HG02798 (cell line): ENCODE measurements around the gene C2orf66.

Source experiments
- ATAC-seq: cut with Tn5 transposase; IDR thresholded peaks from one replicate; pipeline ENCODE4 v1.9.1; 2021; ENCODE audit warnings: mild to moderate bottlenecking; ENCODE audit not compliant: unreplicated experiment, poor library complexity

The C2orf66 gene

GRCh38 chr2:196809260-196809659 lies at the start of gene C2orf66:
Gene C2orf66, minus strand, starts transcription at chr2:196809355. Its CDS starts 19 bp downstream, at chr2:196809336.
- no peak for ATAC-seq

- no peak for ATAC-seq
Observed at GRCh38 chr2:196854629-196855028, 45.5 kb upstream of the C2orf66 start.

GRCh38 chr2:196853301-196854087 lies 44.3 kb upstream of the C2orf66 start:
- ATAC-seq, result no peak

GRCh38 chr2:196851088-196851487 lies 41.9 kb upstream of the C2orf66 start:
- no peak for ATAC-seq

- no peak for ATAC-seq
Observed at GRCh38 chr2:196849895-196850294, 40.7 kb upstream of the C2orf66 start.

GRCh38 chr2:196846295-196846694 lies 37.1 kb upstream of the C2orf66 start:
- no peak for ATAC-seq

GRCh38 chr2:196845371-196845770 lies 36.2 kb upstream of the C2orf66 start:
- ATAC-seq, result no peak

- ATAC-seq, result no peak
Observed at GRCh38 chr2:196840171-196840570, 31.0 kb upstream of the C2orf66 start.

- no peak for ATAC-seq
Observed at GRCh38 chr2:196839574-196839973, 30.4 kb upstream of the C2orf66 start.

- ATAC-seq, result no peak
Observed at GRCh38 chr2:196836440-196836839, 27.3 kb upstream of the C2orf66 start.

GRCh38 chr2:196830701-196831100 lies 21.5 kb upstream of the C2orf66 start:
- no peak for ATAC-seq

GRCh38 chr2:196827356-196827755 lies 18.2 kb upstream of the C2orf66 start:
- ATAC-seq, result no peak

- no peak for ATAC-seq
Observed at GRCh38 chr2:196823750-196824522, 14.8 kb upstream of the C2orf66 start.

- ATAC-seq, result no peak
Observed at GRCh38 chr2:196821195-196821594, 12.0 kb upstream of the C2orf66 start.

- no peak for ATAC-seq
Observed at GRCh38 chr2:196808083-196808665, 981 bp downstream of the C2orf66 start.

GRCh38 chr2:196804381-196804780 lies 4.8 kb downstream of the C2orf66 start:
- no peak for ATAC-seq

- no peak for ATAC-seq
Observed at GRCh38 chr2:196802401-196802800, 6.8 kb downstream of the C2orf66 start.

GRCh38 chr2:196801674-196802261 lies 7.4 kb downstream of the C2orf66 start:
- ATAC-seq, result no peak

GRCh38 chr2:196798980-196799379 lies 10.2 kb downstream of the C2orf66 start:
- peak; percentile 1 for ATAC-seq

- ATAC-seq, result no peak
Observed at GRCh38 chr2:196792865-196793264, 16.3 kb downstream of the C2orf66 start.
